GM12878 (cell line): ENCODE results near the gene POFUT2.

Experiments used
- BCL11A ChIP-seq: IDR thresholded peaks from 2 replicates; pipeline ENCODE4 v1.6.1; 2011; ENCODE audit warnings: low read depth, low read length
- IKZF1 ChIP-seq: fragments of 450-650 bp; conservative IDR thresholded peaks from 2 replicates; pipeline ENCODE4 v1.6.1; 2017; ENCODE audit warnings: antibody characterized with exemption, mild to moderate bottlenecking
- POLR2A ChIP-seq: IDR thresholded peaks from 2 replicates; pipeline ENCODE4 v1.6.1; 2011; ENCODE audit warnings: low read depth, mild to moderate bottlenecking, low read length
- SUPT20H ChIP-seq: IDR thresholded peaks from 2 replicates; pipeline ENCODE4 v1.6.1; 2011; ENCODE audit warnings: low read depth, mild to moderate bottlenecking, low read length, moderate library complexity, borderline replicate concordance; ENCODE audit not compliant: control insufficient read depth
- TF ChIP-seq, protein P1 (sequence below): IDR thresholded peaks from 2 replicates; pipeline ENCODE4 v1.6.1; 2011; ENCODE audit warnings: low read depth, low read length, improper control_type of control experiment, borderline replicate concordance

- no peak for TF ChIP-seq POLR2A
- TF ChIP-seq, protein P1, sequence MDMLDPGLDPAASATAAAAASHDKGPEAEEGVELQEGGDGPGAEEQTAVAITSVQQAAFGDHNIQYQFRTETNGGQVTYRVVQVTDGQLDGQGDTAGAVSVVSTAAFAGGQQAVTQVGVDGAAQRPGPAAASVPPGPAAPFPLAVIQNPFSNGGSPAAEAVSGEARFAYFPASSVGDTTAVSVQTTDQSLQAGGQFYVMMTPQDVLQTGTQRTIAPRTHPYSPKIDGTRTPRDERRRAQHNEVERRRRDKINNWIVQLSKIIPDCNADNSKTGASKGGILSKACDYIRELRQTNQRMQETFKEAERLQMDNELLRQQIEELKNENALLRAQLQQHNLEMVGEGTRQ, result no peak
- TF ChIP-seq IKZF1, result no peak
- no peak for TF ChIP-seq SUPT20H
- TF ChIP-seq BCL11A, result no peak
Measured at GRCh38 chr21:45288441-45288841, 746 bp upstream of the POFUT2 start.
